ENCODE data around the gene SUGP2.
"Not testable (repeated sequence)": the region's sequence is repeated elsewhere in the genome, so short reads cannot be mapped to it uniquely, and the experiment has no call there.

SUGP2 gene

GRCh38 chr19:18987456-18987855, 45.9 kb downstream of the SUGP2 start:
- no peak for DNase-seq

DNA sequence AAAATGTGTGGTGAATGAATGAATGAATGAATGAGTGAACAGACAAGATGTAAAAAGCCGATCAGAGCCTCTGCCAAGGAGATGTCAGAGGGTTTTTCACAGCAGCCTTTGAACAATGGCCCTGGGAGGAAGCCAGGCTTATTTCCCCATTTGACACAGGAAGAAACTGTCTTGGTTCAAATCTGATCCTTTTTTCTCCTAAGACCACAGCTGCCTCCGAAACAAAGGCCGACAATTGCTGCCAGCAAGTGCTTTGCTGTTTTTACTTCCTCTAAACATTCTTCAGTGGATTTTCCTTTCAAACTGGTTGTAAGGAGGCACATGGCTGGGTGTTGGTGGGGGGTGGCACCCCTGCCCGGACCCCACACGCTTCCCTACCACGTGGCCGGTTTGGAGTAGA, 48.1 kb downstream of the SUGP2 start:
- DNase-seq, result no peak

DNA sequence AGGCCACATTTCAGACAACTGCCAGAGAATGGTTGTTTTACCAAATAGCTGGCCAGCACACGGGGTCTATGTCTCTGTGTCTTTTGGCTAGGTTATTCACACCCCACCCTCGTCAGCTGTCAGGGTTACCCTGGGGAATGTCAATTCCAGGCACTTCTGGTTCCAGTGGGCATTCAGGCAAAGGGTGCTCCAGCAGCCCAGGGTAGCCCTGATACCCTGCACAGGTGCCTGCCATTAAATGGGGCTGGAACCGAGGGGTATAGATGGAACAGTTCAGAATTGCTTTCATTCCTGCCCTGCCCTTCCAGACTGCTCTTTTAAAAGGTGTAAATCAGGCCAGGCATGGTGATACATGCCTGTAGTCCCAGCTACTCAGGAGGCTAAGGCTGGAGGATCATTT, 49.1 kb downstream of the SUGP2 start:
- no peak for DNase-seq

DNA sequence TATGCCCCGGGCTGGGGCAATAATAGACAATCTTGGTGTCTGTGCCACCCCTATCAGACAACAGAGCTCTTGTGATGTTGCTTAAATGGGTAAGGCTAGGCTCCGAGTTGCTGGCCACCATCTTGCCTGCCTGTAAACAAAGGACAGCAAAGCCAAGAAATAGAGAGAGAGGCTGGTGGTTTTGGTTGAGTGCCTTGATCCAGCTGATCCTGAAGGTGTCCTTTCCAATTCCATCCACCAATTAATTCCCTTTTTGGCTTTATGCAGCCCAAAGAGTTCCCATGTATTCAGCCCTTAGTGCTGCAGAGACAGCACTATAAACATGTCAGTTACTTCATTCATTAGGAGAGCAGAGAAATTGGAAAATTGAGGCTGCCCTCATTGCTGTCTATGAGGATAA, 50.6 kb downstream of the SUGP2 start:
- DNase-seq, result no peak

DNA sequence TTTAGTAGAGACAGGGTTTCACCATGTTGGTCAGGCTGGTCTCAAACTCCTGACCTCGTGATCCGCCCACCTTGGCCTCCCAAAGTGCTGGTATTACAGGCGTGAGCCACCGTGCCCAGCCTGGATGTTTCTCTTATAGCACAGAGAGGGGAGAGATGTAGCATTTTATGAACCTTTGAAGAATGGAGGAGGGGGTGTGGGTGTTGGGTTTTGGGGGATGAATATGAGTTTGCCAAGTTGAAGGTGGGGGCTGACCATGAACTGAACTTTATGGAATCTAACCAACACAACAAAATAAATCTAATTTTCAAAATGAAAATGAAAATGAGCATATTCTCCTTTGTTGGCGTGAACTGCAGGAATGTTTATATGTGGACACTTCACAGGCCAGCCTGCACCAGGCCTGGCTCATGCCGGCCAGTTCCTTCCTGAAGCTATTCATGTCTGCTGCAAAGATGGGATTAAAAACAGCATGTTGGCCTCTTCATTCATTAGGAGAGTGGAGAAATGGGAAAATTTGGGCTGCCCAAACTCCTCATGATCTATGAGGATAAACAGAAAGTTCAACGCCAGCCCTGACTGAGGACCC, 52.8 kb downstream of the SUGP2 start:
- DNase-seq, result no peak

DNA sequence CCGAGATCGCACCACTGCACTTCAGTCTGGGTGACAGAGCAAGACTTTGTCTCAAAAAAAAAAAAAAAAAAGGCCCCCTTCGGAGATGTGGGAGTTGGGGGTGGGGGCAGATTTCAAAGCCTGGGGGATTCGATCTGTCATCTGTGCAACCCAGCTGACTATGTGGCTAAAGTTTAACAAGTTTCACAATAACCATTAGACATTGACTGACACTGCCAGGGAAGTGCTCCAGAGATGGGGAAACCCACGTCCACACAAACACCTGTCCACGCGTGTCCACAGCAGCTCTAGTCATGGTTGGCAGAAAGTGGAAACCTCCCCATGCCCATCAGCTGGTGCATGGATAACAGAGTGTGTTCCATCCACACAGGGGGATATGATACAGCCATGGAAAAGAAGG, 54.7 kb downstream of the SUGP2 start:
- DNase-seq, result no peak

DNA sequence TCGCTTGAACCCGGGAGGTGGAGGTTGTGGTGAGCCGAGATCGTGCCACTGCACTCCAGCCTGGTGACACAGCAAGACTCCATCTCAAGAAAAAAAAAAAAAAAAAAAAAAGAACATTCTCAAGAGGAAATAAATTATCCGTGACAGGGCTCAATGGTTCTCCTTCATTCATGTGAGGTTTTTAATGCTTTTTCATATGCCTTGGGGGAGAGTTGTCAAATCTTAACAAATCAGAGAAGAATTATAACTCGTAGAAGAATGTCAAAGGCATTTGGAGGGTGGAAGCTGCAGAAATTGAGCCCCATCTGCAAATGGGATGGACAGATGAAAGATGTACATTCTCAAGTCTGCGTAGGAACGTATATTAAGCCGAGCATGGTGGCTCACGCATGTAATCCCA, 57.4 kb downstream of the SUGP2 start:
- no peak for DNase-seq

GRCh38 chr19:18975011-18975410, 58.3 kb downstream of the SUGP2 start:
- no peak for DNase-seq

DNA sequence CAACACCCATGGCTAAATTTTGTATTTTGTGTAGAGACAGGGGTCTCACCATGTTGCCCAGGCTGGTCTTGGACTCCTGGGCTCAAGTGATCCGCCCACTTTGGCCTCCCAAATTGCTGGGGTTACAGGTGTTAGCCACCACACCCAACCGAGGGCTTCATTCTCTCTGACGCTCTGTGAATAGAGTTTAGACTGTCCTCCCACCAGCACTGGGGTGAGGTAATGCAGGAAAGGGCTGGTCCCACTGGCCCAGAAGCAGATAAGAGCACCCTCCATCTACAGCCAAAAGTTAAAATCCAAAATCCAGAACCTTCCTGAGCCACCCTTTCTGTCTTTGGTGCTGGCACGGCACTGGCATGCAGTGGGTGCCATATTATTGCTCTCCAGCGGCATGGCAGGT, 60.5 kb downstream of the SUGP2 start:
- DNase-seq, result no peak

- DNase-seq, result no peak
These were observed 61.0 kb downstream of the SUGP2 start for GRCh38 chr19:18972301-18972811.

- no peak for DNase-seq
These were observed 63.2 kb downstream of the SUGP2 start for GRCh38 chr19:18969931-18970659.

- no peak for DNase-seq
These were observed 65.8 kb downstream of the SUGP2 start for GRCh38 chr19:18967358-18968146.

GRCh38 chr19:18966307-18966706, 67.0 kb downstream of the SUGP2 start:
- DNase-seq, result no peak

DNA sequence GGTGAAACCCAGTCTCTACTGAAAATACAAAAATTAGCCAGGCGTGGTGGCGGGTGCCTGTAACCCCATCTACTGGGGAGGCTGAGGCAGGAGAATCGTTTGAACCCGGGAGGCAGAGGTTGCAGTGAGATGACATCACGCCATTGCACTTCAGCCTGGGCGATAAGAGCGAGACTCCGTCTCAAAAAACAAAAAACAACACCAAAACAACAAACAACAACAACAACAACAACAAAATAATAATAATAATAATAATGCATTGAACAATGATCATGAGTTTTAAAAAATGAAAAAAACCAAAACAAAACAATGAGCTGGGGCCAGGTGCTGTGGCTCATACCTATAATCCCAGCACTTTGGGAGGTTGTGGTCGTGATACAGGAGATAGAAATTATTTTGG, 69.2 kb downstream of the SUGP2 start:
- no peak for DNase-seq

DNA sequence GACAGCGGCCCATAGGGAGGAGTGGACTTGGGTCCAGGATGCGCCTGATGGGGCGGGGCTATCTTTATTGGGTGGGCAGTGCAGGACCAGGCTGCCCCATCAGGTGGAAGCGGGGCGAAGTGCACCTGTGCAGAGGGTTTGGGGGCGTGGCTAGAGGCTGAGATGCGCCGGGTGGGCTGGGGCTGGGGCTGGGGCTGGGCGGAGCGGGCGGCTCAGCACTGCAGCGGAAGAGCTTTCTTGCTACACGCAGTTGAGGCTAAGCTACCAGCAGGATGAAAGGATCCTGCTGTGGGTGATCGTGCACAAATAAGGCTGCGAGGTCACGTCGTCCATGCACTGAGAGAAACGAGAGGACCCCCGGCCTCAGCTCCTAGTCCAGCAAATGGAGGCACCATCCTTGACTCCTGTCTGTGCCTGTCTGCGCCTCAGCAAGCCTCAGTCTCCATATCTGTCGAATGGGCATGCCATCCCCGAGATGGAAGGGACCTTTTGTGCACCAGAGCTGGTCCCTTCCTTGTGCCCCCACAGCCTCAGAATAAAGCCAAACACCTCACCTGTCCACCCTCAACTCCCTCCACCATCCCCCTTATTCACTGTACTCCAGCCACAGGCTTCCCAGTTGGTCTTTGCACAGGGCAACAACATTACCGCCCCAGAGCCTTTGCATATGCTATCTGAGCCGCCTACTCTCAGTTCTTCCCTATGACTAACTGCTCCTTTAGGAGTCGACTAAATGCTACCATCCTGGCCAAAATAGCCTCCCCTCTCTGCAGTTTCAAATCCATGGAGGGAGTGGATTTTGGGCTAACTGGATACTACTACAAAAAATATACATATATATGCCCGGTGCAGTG, 71.3 kb downstream of the SUGP2 start:
- DNase-seq, result no peak

DNA sequence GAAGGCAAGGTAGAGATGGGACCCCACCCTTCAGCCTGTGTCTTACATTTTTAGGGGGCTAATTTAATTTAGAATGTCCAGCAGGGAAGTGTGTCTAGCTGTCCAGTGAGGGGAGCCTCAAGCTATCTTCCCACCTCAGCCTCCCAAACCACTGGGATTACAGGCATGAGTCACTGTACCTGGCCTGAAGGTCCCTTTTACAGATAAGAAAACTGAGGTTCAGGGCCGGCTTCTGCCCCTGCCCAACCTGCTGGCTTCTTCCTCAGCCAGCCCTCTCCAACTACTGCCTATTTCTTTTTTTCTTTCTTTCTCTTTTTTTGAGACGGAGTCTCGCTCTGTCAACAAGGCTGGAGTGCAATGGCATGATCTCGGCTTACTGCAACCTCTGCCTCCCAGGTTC, 72.9 kb downstream of the SUGP2 start:
- no peak for DNase-seq

DNA sequence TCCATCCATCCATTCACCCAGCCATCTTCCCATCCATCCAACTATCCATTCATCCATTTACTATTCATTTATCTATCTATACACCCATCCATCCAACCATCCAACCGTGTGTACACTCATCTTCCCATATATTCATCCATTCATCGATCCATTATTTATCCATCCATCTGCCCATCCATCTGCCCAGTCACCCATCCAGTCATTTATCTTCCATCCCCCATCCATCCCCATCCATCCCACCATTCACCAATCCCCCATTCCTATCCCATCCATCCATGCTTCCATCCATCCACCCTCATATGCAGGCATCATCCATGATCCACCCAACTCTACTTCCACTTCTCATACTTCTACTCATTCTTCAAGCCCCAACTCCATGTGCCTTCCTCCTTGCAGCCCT, 78.3 kb downstream of the SUGP2 start:
- DNase-seq, result no peak

GRCh38 chr19:18954094-18954493, 79.2 kb downstream of the SUGP2 start:
- DNase-seq, result no peak

DNA sequence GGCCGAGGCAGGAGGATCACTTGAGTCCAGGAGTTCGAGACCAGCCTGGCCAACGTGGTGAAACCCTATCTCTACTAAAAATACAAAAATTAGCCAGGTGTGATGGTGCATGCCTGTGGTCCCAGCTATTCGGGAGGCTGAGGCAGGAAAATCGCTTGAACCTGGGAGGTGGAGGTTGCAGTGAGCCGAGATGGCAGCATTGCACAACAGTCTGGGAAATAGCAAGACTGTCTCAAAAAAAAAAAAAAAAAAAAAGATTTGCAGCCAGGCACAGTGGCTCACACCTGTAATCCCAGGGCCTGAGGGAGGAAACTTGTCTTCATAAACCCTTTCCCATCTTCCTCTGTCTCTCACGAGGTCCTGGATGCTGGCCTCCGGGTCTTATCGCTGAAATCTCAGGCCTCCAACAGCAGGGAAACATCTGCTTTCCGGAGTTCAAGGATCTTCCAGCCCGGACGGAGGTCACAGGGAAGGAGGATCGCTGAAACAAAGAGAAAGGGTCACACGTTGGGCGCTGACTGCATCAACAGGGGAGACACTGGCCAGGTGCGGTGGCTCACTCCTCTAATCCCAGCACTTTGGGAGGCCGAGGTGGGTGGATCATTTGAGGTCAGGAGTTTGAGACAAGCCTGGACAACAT, 80.8 kb downstream of the SUGP2 start:
- not testable (repeated sequence) for DNase-seq

- DNase-seq, result no peak
These were observed 81.5 kb downstream of the SUGP2 start for GRCh38 chr19:18951721-18952281.

DNA sequence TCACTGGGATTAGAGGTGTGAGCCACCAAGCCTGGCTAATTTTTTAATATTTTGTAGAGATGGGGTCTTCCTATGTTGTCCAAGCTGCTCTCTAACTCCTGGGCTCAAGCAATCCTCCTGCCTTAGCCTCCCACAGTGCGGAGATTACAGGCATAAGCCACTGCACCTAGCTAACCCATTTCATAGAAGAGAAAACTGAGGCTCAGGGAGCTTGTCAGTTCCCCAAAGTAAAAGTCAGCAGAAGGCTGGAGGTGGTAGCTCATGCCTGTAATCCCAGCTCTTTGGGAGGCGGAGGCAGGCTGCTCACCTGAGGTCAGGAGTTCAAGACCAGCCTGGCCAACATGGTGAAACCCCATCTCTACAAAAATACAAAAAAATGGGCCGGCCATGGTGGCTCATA, 83.5 kb downstream of the SUGP2 start:
- DNase-seq, result no peak

GRCh38 chr19:18948976-18949356, 84.4 kb downstream of the SUGP2 start:
- no peak for DNase-seq

All from T-helper 9 cell (primary cell).